A673 (cell line): Measurements from ENCODE around the gene MRS2.

Experiments
- CTCF ChIP-seq: fragments of 300-800, 200-600 bp; sonication (generic); conservative IDR thresholded peaks from 2 replicates; pipeline ENCODE4 v1.5.1; 2017; ENCODE audit warnings: low read depth, mild to moderate bottlenecking, antibody characterized with exemption, low read length, moderate library complexity, mixed read lengths
- EZH2 ChIP-seq: fragments of 200-600 bp; sonication (generic); IDR thresholded peaks from 2 replicates; pipeline ENCODE4 v1.6.1; 2017; ENCODE audit warnings: borderline replicate concordance, low read depth, mild to moderate bottlenecking, mixed read lengths, antibody characterized with exemption, low read length; ENCODE audit not compliant: poor library complexity, severe bottlenecking

- no peak for TF ChIP-seq EZH2
- TF ChIP-seq CTCF: no peak
These were observed 56.2 kb downstream of the MRS2 start for GRCh38 chr6:24458941-24459340.
